HG02678 (cell line): ENCODE measurements around the gene NMNAT2.
A peak's percentile ranks its signal among the peaks of the same experiment; 100 is the strongest.

Source experiments
- ATAC-seq: cut with Tn5 transposase; IDR thresholded peaks from one replicate; pipeline ENCODE4 v1.9.1; 2021; ENCODE audit warnings: mild to moderate bottlenecking, moderate library complexity; ENCODE audit not compliant: unreplicated experiment

The NMNAT2 gene

DNA sequence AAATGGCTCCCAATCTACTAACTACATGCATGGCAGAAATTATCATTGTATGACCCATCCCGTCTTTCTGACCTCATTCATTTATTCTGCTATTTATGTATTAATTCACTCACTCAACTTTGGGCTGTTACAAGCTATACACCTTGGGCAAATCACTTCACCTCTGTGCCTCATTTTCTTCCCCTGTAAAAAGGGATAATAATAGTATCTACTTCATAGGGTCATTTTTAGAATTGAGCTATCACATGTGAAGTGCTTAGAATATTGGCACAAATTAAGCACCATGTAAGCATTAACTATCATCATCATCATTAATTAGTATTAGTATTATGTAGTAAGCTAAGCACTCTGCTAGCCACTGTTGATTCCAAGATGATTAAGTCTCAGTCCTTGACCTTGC lies 52.1 kb downstream of the NMNAT2 start:
- no peak for ATAC-seq

DNA sequence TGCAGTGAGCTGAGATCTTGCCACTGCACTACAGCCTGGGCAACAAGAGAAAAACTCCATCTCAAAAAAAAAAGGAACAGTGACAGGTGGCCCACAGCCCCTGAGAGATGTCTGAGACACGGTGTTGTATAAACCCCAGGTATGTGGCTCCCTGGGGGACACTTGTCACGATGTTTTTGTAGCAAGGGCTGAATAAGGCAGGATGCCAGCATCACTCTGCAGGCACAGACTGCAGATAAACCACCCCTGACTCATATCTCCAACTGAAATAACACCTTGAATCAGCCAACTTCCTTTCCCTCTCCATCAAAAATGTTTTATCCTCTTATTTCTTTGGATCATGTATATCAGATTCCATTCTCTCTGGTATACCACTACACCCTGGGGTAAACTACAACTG lies 52.5 kb downstream of the NMNAT2 start:
- ATAC-seq = no peak

DNA sequence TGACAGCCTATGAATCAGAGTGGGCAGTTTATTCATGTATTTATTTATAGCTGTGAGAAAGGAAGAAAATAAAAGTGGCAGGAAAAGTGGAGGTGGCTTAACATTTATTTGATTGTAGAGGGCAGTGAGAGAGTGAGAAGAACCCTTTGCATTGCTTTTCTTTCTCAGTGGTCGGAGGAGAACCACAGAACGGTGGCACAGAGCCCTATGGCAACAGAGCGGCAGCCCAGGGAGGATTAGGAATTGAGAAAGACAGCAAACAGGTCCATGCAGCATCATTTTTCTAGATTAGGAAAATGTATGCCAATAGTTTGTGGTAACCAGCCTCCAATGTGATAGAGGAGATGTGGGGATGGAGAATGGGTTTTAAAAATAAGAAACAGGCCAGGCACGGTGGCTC lies 53.1 kb downstream of the NMNAT2 start:
- ATAC-seq = no peak

DNA sequence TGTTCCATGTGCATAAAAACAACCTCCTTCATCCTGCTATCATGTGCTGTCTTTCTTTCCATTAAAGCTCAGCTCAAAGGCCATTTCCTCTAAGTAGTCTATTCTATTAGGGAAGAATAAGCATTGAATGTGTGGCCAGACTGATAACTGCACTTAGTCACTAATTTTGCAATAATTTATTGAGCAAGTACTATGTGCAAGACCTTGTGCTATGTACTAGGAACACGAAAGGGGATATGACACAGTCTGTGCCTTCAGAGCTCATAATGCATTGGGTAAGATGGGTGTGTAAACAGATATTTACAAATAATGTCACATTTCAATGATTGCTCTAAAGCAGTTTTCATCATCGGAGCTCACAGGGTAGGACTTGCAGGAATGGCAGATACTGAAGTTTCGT lies 54.2 kb downstream of the NMNAT2 start:
- ATAC-seq = no peak

DNA sequence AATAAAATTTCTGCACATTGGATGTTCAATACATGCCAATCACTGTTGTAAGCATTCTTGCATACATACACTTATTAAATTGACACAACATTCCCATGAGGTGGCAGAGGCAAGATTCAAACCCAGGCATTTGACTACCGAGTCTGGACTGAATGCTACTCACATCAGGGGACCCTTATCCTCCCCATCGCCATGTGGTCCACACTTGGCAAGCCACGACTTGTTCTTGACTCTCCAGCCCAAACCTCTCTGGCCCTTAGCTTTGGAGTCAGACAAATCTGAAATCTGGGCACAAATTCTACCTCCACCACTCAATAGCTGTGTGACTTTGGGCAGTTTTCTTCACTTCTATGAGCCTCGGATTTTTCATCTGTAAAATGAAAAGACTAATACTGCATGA lies 57.1 kb downstream of the NMNAT2 start:
- ATAC-seq = no peak

DNA sequence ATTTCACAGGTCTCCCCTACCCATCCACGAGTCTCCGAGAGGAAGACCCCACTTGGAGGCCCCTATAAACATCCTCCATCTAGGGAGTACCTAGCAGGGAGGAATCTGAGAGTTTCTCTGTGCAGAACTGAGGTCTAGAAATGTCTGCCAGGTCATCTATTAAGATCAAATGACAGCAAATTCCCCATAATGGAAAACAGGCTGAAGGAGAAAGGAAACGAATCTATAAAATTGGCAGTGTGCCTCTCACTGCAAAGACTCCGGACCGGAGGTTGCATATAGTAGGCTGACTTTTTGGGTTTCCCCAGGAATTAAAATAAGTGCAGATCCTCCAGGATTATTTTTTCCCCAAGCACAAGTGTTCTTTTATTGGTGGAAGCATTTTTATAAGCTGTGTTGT lies 57.7 kb downstream of the NMNAT2 start:
- ATAC-seq = no peak

DNA sequence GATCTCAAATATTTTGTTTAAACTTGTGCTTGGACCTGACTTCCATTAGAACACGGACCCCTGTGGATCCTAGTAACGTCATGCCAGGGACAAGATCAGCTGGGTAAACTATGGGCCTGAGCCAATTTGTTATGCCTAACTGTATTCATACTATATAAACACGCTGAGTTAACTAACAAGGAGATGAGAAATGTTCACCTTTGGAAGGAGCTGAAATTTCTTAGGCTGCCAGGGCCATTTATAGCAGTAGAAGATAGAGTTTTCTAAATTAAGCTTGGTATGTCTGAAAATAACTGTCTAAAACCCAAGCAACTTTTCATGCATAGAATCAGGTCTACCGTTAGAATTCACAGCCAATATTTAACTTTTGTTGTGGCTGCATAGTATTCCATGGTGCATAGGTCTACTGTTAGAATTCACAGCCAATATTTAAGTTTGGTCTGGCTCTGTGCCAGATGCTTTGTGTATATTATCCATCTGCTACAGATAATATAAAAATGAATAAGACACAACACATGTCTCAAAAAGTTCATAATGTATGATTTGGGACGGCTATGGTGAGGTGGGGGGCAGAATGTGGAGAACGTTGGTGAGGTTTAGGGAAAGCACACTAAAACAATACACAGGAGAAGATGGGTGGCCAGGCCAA lies 61.5 kb downstream of the NMNAT2 start:
- ATAC-seq = no peak

DNA sequence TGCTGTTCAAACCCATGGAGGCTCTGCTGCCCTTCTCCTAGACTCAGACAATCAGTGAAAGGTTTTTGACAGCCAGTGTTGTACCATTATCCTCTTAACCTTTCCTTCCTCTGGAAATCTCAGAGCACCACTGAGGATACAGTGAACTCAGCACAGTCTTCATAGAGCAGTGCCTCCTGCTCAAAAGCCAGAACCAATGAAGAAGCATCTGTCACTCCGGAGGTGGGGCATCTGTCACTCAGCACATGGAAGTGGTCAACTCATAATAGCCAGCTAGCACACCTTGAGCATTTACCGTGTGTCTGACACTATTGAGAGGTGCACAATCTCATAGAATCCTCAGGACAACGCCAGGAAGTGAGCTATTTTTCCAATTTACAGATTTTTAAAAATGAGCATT lies 62.4 kb downstream of the NMNAT2 start:
- ATAC-seq = no peak

DNA sequence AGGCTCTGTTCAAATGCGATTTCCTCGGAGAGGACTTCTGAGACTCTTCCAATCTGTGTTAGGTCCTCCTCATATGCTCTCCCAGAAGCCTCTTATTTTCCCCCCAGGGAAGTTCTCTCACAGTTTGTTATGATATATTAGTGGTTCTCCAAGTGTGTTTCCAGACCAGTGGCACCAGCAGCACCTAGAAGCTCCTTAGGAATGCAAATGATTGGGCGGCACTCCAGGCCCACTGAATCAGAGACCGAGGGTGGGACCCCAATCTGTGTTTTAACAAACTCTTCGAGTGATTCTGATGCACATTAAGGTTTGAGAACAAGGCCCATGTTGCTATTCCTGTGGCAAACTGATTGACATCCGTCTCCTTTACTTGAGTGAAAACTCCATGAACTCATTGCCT lies 63.0 kb downstream of the NMNAT2 start:
- ATAC-seq = no peak

DNA sequence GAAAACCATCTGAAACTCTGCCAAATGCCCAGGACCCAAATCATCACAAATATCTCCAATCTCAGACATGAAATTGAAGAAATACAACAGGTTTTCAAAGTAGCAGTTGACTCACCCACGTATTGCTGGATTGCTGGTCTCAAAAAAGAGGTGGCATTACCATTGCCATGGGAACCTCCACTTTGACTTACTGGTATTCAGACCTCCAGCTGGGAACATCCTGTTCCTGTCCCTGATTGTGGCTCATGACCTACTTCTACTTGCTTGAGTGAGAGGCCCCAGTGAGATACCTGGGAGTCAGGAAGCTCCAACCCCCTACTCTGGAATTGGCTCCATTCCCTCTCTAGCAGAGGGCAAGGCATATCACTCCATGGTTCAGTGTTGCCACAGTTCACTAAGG lies 64.6 kb downstream of the NMNAT2 start:
- no peak for ATAC-seq

DNA sequence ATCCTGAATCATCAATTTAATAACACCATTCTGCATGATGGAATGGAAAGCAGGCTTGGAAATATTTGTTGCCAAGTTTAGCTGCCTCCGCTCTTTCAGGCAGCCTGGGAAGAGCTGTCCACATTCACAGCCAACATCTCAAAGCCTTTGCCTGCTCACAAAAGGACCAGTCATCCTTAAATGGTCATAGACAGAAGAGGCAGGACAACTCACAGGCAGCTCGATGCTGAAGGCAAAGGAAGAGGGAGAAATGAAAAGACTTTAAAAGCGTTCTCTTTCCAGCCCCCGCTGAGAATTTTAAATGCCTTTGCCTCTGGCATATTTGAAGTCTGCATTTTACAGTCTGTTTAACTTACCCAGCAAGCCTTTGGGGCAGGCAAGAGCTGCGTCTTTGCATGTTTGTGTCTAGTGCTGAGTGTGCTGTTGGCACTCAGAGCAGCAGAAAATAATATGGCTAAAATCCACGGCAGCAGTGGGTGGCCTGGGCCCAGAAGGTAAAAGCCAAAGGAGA lies 68.9 kb downstream of the NMNAT2 start:
- ATAC-seq = no peak

DNA sequence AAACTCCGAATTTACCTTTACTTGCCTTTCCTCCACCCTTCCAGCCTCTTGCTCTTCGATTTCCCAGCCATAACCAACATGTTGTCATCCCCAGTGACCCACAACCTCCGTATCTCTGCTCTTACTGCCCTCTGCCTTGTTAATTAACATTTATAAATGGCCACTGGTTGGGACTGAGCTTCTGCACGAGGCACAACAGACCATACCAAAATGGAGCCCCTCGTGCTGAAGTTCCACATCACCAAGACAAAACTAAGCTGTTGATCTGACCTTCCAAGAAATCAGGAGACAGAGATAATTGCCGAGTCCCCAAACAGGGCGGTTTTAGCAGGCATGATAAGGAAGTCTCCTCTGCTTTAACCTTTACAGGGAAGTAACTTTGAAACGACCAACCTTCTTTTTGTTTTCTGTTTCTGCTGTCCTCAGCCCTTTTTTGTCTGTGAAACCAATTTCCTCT lies 71.9 kb downstream of the NMNAT2 start:
- no peak for ATAC-seq

DNA sequence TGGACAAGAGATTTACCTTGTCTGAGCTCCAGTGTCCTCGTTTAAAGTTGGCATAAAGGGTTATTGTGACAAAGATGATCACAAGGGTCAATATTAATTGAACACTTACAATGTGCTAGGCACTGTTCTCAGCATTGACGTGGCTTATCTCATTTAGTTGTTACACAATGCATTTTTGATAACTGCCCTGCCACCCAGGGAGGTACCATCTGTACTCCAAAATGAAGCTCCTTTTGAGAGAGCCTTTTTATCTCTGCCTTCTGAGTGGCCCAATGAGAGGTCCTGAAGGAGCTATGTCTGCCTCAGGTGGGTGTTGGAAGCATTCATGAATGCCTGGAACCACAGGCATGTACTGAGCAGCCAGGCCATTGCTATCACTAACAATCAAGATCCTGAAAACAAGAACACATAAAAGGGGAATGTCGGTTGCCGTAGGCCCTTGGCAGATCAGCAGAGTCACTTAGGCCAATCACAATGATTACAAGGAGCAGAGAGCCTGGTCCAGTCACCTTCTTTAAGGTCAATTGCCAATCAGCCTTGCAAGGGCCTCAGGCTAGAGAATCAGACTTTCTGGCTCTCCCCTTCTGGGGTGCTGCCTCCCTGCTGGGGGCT lies 78.5 kb downstream of the NMNAT2 start:
- ATAC-seq = no peak

DNA sequence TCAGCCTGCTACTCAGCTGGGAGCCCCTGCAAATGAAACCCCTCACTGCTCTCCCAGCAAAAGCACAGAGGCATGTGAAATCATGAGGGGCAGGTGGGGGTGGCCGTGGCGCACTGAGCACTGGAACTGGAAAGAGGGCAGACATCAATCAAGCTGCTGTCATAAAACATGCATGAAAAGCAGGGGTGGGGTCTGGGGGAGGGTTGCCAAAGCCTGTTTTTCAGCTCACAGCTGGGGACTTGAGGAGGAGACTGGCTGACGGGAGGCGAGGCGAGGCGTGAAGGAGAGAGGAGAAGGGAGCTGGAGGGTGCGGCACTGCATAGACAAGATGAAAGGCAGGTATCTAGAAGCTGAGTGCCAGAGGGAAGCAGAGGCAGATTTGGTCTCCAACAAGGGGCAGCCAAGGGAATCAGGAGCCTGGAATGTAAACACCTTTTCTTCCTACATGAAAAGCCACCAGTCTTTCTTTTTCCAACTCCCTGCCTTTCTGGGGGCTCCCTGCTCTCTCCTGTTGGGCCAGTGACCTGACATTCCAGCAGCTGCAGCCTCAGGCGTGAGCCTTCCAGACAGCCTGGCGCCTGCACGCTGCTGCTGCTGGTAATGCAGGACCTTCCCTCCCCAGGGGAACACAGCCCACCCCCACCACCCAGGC lies 87.0 kb downstream of the NMNAT2 start:
- ATAC-seq = no peak

DNA sequence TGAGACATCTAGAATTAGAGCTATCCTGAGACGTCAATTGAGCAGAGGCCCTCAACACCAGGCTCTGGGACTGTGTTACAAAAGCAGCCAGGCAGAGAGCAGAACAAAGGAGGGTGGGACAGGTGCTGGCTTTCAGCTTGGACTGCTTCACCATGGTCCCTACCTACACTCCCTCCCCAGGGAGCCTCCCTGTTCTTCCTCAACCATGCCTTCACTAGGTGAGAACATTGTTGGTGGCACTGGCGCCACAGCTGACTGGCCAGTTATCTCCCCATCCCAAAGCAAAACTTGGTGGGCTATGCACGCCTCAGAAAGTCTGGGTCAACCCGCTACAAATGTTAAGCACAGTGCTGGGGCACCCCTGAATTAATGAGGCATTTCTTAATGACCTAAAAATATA lies 87.8 kb downstream of the NMNAT2 start:
- no peak for ATAC-seq

DNA sequence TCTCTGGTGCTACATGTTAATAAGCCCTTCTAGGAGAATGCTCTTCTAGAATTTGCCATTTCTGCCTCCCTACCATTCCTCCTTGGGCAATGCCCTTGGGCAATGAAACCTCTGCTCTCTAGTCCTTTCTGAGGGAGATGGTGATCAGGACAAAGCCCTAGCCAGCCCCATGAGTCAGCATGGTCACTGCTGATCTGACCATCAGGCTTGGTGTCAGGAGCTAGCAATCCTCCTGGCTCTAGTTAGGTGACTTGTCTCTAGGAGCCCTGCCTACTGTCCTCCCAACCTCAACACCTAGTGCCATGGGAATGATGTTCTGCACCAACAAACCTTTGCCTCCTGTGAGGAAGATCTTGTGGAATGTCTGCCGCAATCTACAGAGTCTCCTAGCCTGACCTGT lies 89.8 kb downstream of the NMNAT2 start:
- ATAC-seq = no peak

DNA sequence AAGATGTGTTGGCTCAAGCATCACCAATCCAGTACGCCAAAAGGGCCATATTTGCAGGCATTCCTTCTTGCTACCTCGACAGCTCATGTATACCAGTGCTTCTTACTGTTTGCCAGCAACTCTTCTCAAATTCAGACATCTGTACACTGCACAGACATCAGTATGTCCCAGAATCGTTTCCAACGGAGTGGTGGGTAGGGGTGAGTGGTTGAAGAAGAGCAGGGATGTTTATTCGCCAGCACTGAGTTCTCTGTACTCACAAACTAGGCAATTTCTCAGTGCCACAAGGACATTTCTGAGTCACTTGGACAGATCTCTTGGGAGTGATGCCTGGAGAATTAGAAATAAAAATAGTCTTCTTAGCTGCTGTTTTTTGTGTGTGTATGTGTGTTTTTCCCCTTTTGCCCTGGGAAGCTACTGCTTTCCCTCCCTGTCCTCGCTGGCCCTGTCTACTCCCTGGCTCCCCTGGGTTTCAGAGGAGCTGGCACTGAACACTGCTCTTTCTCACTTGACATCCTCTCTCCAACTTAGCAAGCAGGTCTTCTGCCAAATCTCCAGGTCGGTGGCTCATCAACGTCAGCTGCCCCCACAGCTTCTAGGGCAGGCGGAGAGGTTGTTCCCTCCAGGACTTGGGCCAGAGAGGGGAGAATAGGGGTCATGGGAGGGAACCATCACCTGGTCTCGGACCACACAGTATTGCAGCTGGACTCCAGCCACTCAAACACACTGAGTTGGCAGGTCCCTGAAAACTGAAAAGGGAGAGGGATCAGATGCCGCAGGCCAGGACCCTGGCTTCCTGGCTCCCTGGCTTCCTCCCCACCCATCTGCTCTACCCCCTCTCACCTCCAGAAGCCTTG lies 90.5 kb downstream of the NMNAT2 start:
- ATAC-seq = no peak

DNA sequence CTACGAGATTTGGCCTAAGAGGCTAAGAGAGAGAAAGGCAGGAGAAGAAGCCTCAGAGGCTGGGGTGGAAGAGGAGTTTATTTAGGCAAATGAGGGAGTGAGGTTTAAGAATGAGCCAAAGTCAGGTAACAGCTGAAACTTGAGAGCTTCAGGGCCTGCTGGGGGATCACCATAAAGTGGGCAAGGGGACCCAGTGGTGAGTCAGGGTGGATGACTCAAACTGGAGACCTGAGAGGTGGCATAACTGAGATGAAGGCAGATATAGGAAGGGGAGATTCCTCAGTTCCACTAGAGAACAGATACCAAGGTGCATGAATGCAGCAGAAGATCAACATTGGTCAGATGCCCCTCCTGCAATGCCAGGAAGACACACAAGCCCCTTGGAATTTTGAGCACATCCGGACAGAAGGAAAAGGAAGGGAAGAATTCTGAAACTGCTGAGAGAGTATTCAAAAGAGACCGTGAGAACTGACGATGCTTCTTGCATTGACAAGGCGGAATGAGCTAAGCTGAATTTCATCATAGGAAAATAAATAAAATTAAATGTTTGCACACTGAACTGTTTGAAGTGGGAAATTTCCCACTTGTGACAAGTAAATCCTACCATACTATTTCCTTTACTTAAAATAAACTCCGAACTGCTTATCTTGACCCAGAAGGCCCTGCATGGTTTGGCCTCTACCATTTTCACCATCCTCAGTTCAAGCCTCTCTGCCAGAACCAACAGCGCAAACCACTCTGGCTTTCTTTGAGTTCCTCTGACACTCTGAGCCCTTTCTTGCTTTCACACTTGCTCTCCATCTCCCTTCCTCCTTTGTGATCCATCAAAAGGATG lies 94.1 kb downstream of the NMNAT2 start:
- ATAC-seq = no peak

DNA sequence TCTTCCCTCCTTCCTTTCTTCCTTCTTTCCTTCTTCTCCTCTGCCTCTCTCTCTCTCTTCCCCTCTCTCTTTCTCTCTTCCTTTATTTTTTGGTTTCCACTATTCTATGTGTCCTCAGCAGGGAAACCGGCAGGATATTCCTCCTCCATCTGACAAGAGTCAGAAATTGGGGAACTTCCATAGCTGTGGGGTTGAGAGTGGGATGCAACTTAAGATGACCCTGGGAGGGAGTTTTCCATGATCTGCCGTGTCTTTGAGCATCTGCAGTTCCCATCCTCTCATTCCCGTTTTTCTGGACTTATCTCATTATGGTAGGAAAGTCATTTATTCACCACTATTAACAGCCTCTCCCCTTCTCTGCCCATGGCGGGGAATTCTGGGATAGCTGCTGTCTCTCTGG lies 98.6 kb downstream of the NMNAT2 start:
- ATAC-seq = no peak

DNA sequence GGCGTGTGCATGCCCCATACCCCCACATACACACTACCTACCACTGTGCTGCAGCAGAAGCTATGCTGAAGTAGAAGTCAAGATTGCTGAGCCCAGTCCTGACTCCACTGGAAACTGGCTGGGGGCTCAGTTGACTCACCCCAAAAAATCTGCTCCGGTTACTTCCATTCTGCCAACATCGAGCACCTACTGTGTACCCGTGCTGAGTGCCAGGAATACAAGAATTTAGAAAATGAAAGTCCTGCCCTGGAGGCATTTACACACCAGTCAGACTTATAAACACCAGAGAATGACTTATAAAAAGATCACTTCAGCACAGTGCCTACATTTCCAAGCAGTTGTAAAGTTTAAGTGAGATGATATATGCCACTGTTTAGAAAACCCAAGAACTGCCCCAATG lies 99.1 kb downstream of the NMNAT2 start:
- ATAC-seq = no peak

DNA sequence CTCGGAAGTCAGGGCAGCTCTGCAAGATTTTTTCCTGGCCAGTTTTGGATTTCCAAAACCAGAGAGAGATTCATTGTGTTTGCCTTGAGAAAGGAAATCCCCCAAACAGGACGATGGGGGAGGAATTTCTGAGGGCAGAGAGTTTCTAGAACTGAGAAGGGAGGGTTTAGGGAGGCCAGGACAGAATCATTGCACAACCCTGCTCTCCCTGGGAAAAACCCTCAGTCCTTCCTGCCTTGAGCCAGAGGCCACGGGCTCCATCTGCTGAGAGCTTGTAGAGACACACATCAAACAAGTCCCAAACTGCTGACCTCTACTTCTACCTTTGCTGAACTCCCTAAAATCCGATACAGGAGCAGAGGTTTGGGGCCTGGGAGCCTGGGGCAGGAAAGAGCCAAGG lies 99.7 kb downstream of the NMNAT2 start:
- peak; percentile 87 for ATAC-seq
